ENCODE measurements around the gene MCTP2. TPM values are rescaled to one million over a fixed set of nuclear protein-coding genes. Genes with fewer than 3 reads are reported as not detected.
"Not testable (repeated sequence)": the region's sequence is repeated elsewhere in the genome, so short reads cannot be mapped to it uniquely, and the experiment has no call there.

Gene MCTP2
- total RNA-seq, 1 experiment from 2014 or later, result 1.3 TPM

DNA sequence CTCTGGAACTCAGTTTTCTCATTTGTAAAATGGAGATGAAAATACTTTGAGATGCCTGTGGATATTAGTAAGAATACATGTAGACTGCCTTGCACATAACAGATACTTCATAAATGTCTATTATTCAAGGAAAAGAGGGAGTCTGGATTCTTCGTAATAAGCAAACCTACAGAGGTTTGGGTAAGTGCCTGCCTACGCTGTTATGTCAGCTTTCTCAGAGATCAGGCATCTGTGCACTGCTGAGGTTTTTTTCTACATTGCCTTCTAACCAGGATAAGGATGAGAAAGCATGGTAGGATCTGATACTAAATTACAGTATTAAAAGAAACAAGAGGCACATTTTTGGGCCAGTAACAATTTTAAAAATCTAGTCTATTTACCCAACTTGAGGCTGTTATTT, 10.9 kb downstream of the MCTP2 start:
- Histone ChIP-seq H2AK5ac (ENCODE audit: insufficient read length, low read length) (no peak overlapping the region), H3K27me3 (ENCODE audit: insufficient read depth, low read length) (no peaks in the 10 kb centered on the region), H3K4me1 (ENCODE audit: insufficient read depth, low read length) (no peaks in the 10 kb centered on the region), H2AFZ (ENCODE audit: low read length) (no peak overlapping the region), H2BK20ac (ENCODE audit: low read depth, low read length, poor library complexity, severe bottlenecking) (no peak overlapping the region), H3K4ac (ENCODE audit: low read depth, low read length) (no peak overlapping the region), H4K20me1 (ENCODE audit: control insufficient read depth, insufficient read depth, insufficient read length) (no peaks in the 10 kb centered on the region), H3K14ac (ENCODE audit: insufficient read depth, low read length) (no peak overlapping the region), H2BK12ac (ENCODE audit: insufficient read length, low read depth, low read length) (no peak overlapping the region), H2BK15ac (ENCODE audit: low read depth, low read length) (no peak overlapping the region), H4K91ac (ENCODE audit: insufficient read length, low read depth, low read length) (no peak overlapping the region), H3K9me3 (ENCODE audit: control insufficient read depth, low read depth, low read length) (no peaks in the 10 kb centered on the region), H3K18ac (ENCODE audit: insufficient read length, low read depth, low read length) (no peak overlapping the region), H3T11ph (ENCODE audit: low read length) (no peak overlapping the region), H3K56ac (ENCODE audit: insufficient read length, low read depth, low read length) (no peak overlapping the region), H2BK120ac (ENCODE audit: low read depth, low read length, poor library complexity, severe bottlenecking) (no peak overlapping the region), H3K27ac (ENCODE audit: insufficient read length, low read depth, low read length) (no peak overlapping the region), H3K79me1 (ENCODE audit: insufficient read depth, low read depth, low read length, poor library complexity, severe bottlenecking) (no peaks in the 10 kb centered on the region), H3K23me2 (ENCODE audit: insufficient read length, low read depth, low read length, poor library complexity, severe bottlenecking) (no peaks in the 10 kb centered on the region), H3K4me2 (ENCODE audit: insufficient read depth, insufficient read length, low read length) (no peak overlapping the region), H3K9ac (ENCODE audit: extremely low read depth, insufficient read length, low read length) (no peak overlapping the region), H3K79me2 (ENCODE audit: insufficient read depth, low read length) (no peaks in the 10 kb centered on the region), H2BK5ac (ENCODE audit: insufficient read length, low read length) (no peak overlapping the region), H3K23ac (ENCODE audit: insufficient read length, low read depth, low read length) (no peak overlapping the region), H4K8ac (replicated peaks; ENCODE audit: insufficient read length, low read depth, low read length) (no peak overlapping the region), H4K5ac (ENCODE audit: insufficient read length, low read depth, low read length) (no peak overlapping the region)
- Mint-ChIP-seq H3K27me3 (ENCODE audit: low read depth) (no peaks in the 10 kb centered on the region), H3K4me3 (no peak overlapping the region), H3K4me1 (no peaks in the 10 kb centered on the region), H3K9me3 (no peaks in the 10 kb centered on the region), H3K27ac (no peak overlapping the region), H3K36me3 (ENCODE audit: insufficient read depth in 1 of 3, low read depth in 3 of 3) (no peaks in the 10 kb centered on the region)
- no peak for DNase-seq
- TF ChIP-seq CTCF (conservative IDR thresholded peaks at IDR 0.05), result no peak
- WGBS (ENCODE audit: extremely low coverage, insufficient read length, low lambda C conversion rate), result no CpG with 5 or more reads among the region's 2 CpGs

- H3K4me1 Mint-ChIP-seq; H3K4me3 Mint-ChIP-seq; H3K14ac ChIP-seq (ENCODE audit: insufficient read depth, low read length); H3K27me3 Mint-ChIP-seq (ENCODE audit: low read depth); H3K23ac ChIP-seq (ENCODE audit: insufficient read length, low read depth, low read length); H4K8ac ChIP-seq (replicated peaks; ENCODE audit: insufficient read length, low read depth, low read length); H3K79me1 ChIP-seq (ENCODE audit: insufficient read depth, low read depth, low read length, poor library complexity, severe bottlenecking); H3K23me2 ChIP-seq (ENCODE audit: insufficient read length, low read depth, low read length, poor library complexity, severe bottlenecking); H4K20me1 ChIP-seq (ENCODE audit: control insufficient read depth, insufficient read depth, insufficient read length); H2AK5ac ChIP-seq (ENCODE audit: insufficient read length, low read length); H3K9me3 Mint-ChIP-seq; H3K4ac ChIP-seq (ENCODE audit: low read depth, low read length); H2AFZ ChIP-seq (ENCODE audit: low read length); H4K91ac ChIP-seq (ENCODE audit: insufficient read length, low read depth, low read length); H2BK20ac ChIP-seq (ENCODE audit: low read depth, low read length, poor library complexity, severe bottlenecking); H3K79me2 ChIP-seq (ENCODE audit: insufficient read depth, low read length); H2BK5ac ChIP-seq (ENCODE audit: insufficient read length, low read length); H3K4me1 ChIP-seq (ENCODE audit: insufficient read depth, low read length); H3K18ac ChIP-seq (ENCODE audit: insufficient read length, low read depth, low read length); H2BK15ac ChIP-seq (ENCODE audit: low read depth, low read length); H3K36me3 Mint-ChIP-seq (ENCODE audit: insufficient read depth in 1 of 3, low read depth in 3 of 3); H3K27ac Mint-ChIP-seq; H3K27ac ChIP-seq (ENCODE audit: insufficient read length, low read depth, low read length); H2BK120ac ChIP-seq (ENCODE audit: low read depth, low read length, poor library complexity, severe bottlenecking); H3T11ph ChIP-seq (ENCODE audit: low read length); H3K4me2 ChIP-seq (ENCODE audit: insufficient read depth, insufficient read length, low read length); H3K9ac ChIP-seq (ENCODE audit: extremely low read depth, insufficient read length, low read length); H3K9me3 ChIP-seq (ENCODE audit: control insufficient read depth, low read depth, low read length); H3K27me3 ChIP-seq (ENCODE audit: insufficient read depth, low read length); H3K56ac ChIP-seq (ENCODE audit: insufficient read length, low read depth, low read length); DNase-seq; H4K5ac ChIP-seq (ENCODE audit: insufficient read length, low read depth, low read length); H2BK12ac ChIP-seq (ENCODE audit: insufficient read length, low read depth, low read length): not testable (repeated sequence)
- no CpG with 5 or more reads among the region's 33 CpGs for WGBS (ENCODE audit: extremely low coverage, insufficient read length, low lambda C conversion rate)
Observed at GRCh38 chr15:94243003-94243402, 11.6 kb downstream of the MCTP2 start.

Data from H9 (cell line).